GM03348 (cell line): Measurements from ENCODE around the gene CAMTA1.

Experiments used
- DNase-seq: peaks from one replicate; pipeline ENCODE4 v3.0.0; 2012; ENCODE audit warnings: low spot score

The CAMTA1 gene

GRCh38 chr1:7536891-7537591, 751.8 kb downstream of the CAMTA1 start:
- no peak for DNase-seq

DNA sequence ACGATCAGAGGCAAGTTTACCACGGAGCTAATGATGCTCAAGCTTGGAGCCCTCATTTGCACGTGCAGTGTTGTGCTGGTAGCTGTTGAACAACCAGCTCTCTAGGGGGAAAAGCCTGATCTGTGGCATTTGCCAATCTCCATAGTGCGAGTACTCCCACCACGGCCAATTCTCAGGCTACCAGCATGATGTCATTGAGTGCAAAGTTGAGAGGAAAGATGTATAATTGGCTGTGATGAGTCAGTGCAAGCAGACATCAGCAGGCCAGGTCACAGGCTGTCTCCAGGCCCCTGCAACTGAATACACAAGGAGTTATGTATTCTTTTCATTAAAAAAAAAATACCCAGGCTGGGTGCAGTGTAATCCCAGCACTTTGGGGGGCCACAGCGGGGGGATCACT, 752.8 kb downstream of the CAMTA1 start:
- no peak for DNase-seq

DNA sequence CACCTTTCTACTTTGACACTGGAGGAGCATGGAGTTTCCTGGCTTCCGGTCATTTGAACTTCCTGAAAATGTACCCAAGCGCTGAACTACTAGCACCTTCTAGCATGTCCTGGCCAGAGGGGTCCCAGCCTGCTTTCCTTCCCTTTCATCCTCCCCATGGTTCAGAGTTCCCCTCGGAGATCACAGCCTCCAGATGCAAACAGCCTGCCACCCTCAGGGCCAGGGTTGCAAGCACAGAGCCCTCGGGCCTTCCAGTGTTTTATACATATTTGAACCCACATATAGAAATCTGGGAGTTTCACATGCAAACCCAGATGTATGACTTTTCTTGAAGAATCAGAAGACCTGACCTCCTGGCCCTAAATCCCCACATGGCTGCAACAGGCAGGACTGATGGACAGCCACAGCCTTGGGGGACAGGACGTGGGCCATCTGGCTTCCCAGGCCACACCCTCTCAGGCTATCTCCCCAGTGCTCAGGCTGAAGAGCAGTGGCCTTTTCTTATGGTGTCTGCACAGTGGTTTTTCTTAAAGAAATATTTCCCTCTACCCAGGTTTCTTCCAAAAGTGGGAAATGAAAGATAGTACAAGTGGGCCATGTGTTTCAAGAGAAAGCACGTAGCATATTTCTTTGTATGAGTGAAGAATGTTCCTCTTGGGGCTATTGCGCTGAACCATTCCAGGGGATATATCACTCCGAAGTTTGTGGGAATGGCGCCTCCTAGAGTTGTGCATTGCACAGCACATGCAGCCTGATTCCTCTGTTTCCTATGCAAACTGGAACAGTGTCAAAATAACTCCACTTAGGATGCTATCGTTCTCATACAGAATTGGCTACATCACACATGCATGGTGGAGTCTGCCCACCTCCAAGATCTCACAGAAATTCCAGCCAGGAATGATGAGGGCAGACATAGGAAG, 753.9 kb downstream of the CAMTA1 start:
- DNase-seq = no peak

DNA sequence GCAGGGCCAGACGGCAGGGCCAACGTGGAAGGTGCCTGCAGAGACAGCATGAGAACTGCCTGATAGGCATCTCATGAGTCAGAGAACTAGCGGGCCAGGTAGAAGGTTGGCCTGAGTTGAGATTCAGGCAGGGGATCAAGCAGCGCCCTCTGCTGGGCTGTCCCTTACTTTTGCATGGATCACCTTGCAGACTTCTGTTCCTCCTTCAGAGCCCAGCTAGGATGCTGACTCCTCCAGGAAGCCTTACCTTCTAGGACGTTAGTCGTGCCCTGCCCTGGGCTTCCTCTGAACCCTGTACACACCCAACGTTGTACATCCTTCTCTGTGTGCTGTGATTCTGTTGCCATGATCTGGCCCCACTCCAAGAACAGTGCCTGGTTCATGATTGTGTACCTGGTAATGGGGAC, 754.5 kb downstream of the CAMTA1 start:
- no peak for DNase-seq

DNA sequence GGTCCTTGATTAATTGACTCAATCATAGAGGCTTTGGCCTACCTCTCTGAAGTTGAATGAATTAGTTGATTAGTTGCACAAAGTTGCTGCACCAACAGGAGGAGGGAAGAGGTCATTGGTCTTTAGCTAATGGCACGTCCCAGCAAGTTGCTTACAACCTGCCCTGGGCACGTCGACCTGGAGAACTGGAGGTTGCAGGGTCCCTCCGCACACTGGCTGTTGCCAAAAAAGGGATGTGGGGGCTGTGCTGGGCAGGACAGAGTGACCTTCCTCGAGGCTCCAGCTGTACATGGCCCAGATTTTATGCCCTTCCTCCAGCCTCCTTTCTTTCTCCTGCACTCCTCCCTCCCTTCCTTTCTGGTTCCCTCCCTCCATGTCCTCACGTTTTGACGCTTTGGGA, 755.6 kb downstream of the CAMTA1 start:
- DNase-seq = no peak

DNA sequence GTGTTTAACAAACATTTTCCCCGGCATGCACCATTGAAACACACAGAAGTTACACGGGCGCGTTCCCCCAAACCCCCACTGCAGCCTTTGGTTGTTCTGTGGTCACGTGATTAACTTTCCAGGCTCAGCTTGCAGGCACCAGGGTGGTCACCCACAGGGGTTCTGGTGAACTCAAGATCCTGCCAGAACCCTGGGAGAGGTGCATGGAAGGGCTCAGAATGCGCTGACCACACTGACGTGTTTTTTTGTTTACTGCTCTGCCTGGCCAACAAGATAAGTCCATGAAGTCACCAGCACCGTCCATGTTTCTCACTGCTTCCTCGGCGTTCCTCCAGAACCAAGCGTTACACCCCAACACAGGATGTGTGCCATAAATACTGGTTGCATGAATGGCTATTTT, 756.4 kb downstream of the CAMTA1 start:
- DNase-seq = no peak

DNA sequence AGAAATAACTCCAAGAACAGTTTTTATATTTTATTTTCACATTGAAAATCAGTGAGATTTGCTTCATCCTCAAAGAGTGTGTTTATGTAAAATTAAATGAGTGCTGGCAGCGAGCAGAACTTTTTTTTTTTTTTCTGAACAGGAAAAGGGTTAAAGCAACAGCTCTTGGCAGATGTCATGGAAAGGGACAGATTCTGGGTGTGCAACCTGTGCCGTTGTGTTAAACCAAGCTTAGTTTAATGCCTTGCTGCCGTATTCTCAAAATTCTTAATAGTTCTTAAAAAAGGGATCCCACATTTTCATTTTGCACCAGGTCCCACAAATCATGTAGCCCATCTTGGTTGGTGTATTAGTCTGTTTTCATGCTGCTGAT, 758.5 kb downstream of the CAMTA1 start:
- no peak for DNase-seq

GRCh38 chr1:7549277-7550161, 764.3 kb downstream of the CAMTA1 start:
- DNase-seq = peak; percentile 60

GRCh38 chr1:7550261-7550865, 765.1 kb downstream of the CAMTA1 start:
- DNase-seq = no peak

DNA sequence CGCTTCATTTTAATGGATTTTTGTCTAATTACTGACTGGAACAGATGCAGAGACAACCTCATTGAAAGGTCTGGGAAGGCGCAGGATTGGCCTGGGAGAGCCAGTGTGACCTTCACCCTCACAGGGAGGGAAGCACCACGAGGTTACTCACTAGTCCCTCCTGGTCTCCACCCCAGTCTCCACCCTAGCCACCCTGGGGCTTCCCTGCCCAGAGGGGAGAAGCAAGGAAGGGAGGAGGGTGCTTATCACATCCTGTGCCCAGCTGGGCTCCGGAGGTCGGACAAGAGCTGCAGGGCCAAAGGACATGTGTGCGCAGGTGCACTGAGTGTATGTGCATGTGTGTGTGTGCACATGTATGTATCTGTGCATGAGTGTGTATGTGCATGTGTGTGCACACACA, 765.7 kb downstream of the CAMTA1 start:
- DNase-seq = no peak

DNA sequence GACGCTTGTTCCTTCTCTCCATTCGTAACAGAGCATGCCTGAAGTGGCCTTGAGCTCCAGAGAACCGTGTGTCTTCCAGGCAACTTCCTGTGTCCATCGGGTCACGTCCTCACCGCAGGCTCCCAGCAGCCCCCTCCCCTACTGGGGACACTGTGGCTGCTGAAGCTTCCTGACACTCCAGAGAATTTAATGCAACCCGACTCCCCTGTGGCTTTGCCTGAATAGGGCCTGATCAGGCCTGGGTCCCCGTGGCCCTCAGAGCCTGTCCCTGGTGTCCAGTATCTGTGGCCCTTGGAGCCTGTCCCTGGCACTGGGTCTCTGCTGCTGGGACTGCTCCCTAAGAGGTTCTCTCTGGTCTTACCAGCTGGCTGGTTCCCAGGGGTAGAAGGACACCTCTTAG, 766.2 kb downstream of the CAMTA1 start:
- DNase-seq = no peak

GRCh38 chr1:7552402-7552801, 767.1 kb downstream of the CAMTA1 start:
- no peak for DNase-seq

GRCh38 chr1:7553042-7553690, 767.9 kb downstream of the CAMTA1 start:
- no peak for DNase-seq

DNA sequence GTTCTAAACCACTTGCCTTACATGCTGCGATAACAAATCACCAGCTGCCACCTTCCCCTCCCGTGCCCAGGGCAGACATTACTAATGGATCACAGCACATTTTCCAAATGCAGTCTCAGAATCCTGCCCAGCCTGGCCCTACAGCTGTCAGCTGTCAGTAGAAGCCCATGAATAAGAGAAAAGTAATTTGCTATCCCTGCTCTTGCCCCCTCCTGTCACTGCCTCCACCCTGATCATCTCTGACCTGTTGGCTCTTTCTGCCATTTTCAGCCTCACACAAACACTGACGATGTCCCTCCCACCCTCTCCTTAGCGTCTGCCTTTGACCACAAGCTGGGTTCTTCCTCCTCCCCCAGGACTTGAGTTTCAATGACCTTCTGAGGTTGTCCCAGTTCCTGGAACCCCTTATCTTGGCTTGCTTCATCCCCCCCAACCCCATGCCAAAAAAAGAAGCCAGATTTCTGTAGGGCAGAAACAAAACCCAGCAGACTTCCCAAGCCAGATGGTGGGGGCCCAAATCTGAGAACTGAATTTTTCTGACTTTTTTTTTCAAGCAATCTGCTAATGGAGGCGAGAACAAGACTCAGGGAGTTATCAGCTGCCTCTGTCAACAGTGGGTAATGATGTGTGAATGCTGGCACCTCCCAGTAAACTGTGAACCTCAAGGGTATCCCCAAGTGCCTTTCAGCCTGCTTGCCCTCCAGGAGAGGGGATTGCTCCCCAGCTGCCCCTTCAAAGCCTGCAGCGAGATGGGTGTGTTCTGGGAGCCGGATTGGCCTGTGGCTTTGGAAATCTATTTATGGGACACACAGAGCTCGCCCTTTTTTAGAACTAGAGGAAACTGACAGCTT, 769.4 kb downstream of the CAMTA1 start:
- no peak for DNase-seq

GRCh38 chr1:7555391-7556185, 770.3 kb downstream of the CAMTA1 start:
- no peak for DNase-seq

GRCh38 chr1:7557301-7557891, 772.1 kb downstream of the CAMTA1 start:
- no peak for DNase-seq

DNA sequence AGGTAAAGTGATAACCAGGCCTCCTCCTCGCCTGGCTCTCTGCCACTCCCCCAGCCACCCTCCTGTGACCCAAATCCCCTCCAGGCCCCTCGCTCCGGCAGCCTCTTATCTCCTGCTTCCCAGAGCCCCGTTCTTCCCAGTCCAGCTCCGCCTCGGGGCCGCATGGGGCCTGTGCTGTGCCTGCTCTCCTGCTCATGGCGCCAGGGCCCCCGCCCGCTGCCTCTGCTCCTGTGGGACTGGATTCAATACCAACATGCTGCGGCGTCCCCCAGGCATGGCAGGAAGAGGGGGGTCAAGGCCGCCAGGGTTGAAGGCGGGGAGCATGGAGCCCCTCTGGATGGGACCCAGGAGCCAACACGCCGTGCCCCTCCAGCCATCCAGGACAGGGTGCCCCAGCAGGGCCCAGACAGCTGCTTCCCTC, 772.8 kb downstream of the CAMTA1 start:
- no peak for DNase-seq

DNA sequence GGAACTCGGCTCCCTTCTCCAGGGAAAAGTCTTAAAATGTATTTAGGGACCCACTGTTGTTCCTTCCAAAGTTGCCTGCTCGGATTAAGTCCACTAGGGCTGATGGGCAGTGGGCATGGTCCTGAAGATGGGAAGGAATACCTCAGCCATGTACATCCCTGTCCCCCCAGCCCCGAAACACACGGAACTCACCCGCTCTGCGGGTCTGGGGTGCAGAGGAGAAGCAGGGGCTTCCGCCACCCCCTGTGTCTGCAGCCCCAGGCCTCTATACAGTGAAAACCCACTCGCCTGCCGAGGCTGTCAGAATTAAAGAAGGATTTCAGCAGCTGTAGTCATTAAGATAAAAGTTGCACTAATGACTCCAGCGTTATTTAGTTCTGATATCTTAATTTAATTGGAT, 773.2 kb downstream of the CAMTA1 start:
- no peak for DNase-seq
